ENCODE results near the gene NFKBIA.
"Not testable (repeated sequence)": the region's sequence is repeated elsewhere in the genome, so short reads cannot be mapped to it uniquely, and the experiment has no call there.

NFKBIA gene

DNA sequence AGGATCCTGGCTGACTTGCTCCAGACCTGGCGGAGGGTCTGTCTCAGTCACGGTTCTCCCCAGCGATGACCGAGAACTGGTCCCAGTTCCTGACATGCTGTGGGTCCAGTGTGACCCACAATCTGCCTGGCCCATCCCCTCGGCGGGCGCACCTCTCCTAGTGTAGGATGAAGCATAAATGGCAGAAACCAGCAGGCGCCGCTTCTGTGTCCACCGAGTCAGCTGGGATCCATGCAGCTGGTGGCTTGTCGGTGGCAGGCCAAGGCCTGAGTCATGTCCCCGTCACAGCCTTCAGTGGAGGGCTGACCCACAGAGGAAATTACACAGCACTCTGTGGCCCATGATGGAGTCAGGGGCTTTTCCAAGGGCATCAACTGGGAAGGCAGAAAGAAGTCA is 38.5 kb downstream of the NFKBIA start:
- no peak for DNase-seq

DNA sequence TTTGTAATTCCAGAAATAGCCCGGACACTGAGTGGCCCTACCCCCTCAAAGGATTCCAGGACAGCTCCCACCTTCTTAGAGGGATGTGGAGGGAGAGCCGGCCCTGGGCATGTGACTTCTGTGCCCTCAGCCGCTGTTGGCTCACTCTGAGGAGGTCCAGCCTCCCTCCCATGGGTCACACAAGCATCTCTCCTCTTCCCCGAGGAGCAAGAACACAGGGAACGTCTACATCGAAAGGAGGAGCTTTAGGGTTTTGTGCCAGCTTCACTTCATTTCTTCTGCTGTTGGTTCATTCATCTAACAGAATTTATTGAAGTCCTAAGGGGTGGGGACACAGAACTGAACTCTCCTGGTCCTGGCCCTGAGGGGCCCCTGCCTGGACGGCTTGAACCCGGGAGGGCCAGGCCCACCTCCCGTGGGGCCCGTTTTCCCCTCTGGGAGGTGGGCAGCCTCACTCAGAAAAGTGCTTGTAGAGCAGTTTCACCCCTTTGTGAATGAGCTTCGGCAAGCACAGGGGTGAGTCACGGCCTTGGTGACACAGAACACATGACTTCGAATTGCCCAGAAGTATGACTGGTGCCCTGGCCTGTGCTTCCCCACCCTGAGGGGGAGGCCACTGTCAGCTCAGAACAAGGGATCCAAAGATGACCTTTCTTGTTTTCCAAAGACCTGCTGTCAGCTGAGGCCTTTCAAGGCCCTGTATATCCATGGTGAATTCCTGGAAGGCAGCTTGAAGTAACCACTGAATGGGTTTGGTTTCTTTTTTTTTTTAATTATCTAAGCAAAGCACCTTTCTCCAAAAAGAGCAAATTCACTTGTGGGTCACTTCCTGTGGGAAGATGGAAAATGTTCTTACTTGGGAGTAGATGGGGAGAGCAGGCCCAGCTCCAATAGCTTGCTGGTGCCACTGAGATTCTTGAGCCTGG is 39.2 kb downstream of the NFKBIA start:
- DNase-seq, result no peak

DNA sequence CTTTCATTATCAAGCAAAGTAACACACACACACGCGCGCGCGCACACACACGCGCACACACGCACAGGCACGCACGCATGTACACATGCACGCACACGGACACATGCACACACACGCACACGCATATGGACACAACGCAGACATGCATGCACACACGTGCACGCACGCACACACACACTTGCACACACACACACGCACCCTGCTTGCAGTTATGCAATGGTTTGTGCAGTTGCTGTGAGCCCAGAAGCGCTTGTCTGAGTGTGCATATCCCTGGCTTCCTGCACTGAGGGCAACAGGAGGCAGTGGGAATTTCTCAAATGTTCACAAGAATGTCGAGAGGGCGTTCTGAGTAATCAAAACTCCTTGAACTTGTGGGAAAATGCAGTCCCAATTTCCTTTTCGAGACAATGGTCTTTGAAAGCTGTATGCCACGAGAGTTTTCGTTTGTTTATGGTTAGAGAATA is 41.6 kb downstream of the NFKBIA start:
- DNase-seq, result no peak

DNA sequence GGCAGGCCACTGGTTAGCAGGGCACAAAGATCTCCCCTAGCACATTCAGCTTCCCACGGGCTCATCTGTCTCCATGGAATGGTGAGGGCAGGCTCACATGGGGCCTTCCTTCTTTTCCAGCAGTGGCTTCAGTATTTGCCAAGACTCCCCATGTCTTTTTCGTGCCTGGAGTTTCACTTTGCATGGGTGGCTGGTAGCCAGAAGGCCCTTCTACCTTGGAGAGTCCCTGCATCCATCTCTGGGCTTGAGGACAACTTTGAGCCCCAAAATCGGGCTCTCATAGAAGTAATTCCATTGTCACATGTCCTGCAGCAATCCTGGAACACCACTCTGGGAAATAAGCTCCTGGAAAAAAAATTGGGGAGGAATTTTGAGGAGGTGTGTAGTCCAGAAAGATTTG is 42.1 kb downstream of the NFKBIA start:
- DNase-seq, result no peak

DNA sequence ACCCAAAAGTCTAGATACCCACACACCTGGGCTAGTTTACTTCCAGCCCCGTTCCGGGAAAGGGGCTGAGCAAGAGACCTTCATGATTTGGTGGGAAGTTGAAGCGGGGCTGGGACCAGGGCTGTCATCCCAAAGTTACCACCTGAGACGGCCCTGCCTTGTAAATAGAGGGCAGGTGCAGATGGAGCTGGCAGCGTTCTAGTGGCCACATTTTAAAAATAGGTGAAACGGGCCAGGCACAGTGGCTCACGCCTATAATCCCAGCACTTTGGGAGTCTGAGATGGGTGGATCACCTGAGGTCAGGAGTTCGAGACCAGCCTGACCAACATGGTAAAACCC is 43.4 kb downstream of the NFKBIA start:
- no peak for DNase-seq

DNA sequence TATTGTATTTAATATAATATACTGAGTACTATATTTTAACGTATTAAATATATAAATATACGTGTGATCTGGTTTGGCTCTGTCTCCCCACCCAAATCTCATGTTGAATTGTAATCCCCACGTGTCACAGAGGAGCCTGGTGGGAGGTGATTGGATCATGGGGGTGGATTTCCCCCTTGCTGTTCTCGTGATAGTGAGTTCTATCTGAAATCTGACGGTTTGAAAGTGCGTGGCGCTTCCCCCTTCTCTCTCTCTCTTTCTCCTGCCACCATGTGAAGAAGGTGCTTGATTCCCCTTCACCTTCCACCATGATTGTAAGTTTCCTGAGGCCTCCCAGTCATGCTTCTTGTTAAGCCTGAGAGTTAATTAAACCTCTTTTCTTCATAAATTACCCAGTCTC is 44.9 kb downstream of the NFKBIA start:
- not testable (repeated sequence) for DNase-seq

DNA sequence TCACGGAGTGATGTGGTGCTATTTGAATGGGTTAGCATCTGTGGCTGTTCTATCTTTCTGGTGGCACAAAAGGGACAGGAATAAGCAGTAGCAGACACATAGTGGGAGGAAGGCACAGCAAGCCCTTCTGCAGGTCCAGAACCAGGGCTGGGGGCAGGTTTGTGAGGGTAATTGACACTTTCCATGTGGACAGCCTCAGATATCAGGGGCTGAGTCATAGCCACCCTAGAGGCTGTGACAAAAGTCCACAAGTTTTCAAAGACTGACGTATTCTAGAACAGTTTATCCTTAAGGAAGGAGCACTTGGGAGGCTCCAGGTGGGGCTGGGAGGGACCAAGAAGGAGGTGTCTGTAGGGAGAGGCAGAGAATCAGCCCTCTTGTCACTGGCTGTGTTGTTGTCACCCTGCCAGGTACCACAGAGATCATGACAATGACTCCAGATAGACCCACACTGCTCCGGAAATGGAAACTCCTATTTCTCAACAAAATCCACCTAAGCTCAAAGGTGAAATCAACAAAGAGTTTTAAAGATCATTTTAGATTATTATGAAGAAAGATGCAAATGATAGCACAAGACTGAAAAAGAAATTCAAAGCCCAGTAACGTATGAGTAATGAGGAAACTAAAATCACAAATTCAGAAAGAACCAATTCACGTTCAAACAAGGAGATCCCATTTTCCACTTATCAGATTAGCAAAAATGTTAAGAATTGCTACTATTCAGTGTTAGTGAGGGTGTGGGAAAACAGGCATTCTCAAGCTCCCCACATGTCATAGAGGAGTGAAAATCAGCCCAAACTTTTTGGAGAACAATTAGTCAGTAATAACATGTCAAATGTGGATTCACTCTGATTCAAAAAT is 48.3 kb downstream of the NFKBIA start:
- DNase-seq, result no peak

DNA sequence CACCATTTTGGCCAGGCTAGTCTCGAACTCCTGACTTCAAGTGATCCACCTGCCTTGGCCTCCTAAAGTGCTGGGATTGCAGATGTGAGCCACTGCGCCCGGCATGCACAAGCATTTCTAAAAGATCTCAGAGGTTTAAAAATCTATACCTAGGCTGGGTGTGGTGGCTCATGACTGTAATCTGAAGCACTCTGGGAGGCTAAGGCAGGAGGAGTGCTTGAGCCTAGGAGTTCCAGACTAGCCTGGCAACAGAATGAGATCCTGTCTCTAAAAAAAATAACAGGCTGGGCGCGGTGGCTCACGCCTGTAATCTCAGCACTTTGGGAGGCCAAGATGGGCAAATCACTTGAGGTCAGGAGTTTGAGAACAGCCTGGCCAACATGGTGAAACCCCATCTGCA is 49.3 kb downstream of the NFKBIA start:
- not testable (repeated sequence) for DNase-seq

DNA sequence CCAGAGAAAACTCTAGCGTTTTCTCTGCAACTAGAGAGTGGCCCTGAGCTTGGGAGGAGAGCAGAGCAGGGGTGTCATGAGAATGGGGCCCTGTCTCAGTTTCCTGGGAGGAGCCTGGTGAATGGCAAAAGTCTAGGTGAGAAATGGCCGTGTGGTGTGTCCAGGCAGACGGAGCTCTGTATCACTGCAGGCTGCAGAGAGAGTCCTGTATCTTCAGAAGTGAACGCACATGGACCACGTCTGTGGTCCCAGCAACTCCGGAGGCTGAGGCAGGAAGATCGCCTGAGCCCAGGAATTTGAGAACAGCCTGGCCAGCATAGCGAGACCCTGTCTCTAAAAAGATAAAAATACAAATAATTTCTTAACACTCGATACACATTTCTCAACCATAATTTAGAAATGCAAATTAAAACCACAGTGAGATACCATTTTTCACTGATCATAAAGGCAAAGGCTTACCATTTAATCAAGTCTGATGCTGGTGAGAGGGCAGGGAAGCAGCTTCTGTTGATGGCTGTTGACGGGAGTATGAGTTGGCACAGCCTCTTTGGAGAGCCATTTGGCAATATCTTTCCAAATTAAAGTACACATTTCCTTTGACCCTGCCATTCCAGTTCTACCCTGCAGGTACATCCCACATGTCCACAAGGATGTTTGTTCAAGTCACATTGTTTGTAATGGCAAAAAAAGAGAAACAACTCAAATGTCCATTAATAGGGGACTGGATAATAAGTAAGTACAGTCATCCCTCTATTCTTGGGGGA is 51.0 kb downstream of the NFKBIA start:
- DNase-seq, result no peak

DNA sequence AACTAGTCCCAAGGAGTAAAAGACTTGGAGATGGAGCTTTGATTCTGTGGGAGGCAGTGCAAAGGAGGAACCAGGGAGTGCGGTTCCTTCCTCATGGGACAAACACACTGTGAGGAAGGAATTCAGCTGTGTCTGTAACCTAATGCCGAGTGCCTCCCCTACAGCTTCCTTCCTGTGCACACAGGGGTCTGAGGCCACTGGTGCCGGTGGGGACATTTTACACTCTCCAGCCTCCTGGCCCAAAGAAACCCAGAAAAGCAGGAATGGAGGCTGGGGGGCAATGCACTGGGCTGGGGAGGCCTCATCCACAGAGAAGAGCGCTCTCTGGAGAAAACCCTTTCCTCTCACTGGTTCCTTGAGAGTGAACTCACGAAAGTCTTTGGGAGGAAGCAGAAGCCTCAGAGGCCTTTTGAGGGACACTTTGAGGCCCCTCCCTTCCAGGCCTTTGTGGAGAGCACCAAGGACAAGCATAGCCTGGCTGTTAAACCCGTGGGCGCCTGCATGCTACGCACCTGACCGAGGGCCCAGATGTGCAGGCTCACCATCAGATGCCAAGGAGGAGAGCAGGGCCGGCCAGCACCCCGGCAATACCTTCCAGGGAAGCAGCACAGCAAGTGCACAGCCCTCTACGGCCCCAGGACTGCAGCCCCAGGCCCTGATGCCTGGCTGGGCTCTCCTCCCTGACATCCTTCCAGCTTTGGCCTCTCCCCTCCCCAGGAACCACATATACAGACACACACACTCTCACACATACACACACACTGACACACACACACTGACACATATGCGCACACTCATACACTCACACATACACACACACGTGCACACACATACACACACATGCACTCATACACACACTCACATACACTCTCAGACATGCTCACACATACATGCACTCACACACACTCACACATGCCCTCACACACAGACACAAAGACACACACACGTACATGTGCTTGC is 52.0 kb downstream of the NFKBIA start:
- no peak for DNase-seq

DNA sequence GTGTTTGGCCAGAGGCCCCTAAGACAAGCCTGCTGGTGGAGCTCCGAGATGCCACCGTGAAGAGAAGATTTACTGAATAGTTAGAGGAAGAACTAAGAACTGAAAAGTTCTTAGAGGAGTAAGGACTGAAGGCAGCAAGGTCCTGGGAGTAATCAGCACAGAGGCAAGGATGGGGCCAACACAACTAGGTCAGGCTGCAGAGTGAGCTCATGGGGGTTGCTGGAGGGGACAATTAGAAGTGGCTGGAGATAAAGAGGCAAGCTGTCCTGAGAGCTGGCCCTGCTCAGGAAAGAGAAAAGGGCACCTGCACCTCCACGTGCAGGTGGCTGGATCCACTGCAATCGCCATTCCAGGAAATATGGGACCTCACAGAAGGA is 52.7 kb downstream of the NFKBIA start:
- DNase-seq, result no peak

Measured in NCI-H1694 (cell line).